Stimulated activated CD8-positive, alpha-beta memory T cell treated with anti-CD3 and anti-CD28 coated beads, Interleukin-4, amount 100 ng/mL, for 4 hours (primary cell): Measurements from ENCODE around the gene PERP.

ENCODE experiments used
- DNase-seq, 2 donors: peaks; one replicate each; pipeline ENCODE4 v3.0.0-alpha.2; 2020; ENCODE audit warnings: low read depth in 2 of 2, low spot score in 1 of 2

Gene PERP

GRCh38 chr6:138063726-138064125 is 43.5 kb downstream of the PERP start:
- no peak for DNase-seq

DNA sequence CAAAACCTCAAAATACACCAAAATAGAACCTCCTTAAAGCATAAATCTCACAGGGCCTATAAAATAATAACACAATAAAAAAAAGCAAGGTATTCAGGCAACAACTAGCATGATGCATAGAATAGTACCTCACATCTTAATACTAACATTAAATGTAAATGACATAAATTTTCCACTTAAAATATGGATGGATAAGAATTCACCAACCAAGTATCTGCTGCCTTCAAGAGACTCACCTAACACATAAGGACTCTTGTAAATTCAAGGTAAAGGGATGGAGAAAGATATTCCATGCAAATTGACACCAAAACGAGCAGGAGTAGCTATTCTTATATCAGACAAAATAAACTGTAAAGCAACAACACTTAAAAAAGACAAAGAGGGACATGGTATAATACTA is 52.2 kb downstream of the PERP start:
- DNase-seq, result no peak

- no peak for DNase-seq
Measured at GRCh38 chr6:138052783-138053182, 54.4 kb downstream of the PERP start.

- no peak for DNase-seq
Measured at GRCh38 chr6:138044972-138045371, 62.2 kb downstream of the PERP start.

- no peak for DNase-seq
Measured at GRCh38 chr6:138044458-138044857, 62.8 kb downstream of the PERP start.
